ENCODE results near the gene BDNF.

Gene BDNF

GRCh38 chr11:27625347-27625912 is 74.8 kb downstream of the BDNF start:
- DNase-seq (ENCODE audit: low read depth): no peak

GRCh38 chr11:27623945-27624523 is 76.2 kb downstream of the BDNF start:
- DNase-seq (ENCODE audit: low read depth): no peak

DNA sequence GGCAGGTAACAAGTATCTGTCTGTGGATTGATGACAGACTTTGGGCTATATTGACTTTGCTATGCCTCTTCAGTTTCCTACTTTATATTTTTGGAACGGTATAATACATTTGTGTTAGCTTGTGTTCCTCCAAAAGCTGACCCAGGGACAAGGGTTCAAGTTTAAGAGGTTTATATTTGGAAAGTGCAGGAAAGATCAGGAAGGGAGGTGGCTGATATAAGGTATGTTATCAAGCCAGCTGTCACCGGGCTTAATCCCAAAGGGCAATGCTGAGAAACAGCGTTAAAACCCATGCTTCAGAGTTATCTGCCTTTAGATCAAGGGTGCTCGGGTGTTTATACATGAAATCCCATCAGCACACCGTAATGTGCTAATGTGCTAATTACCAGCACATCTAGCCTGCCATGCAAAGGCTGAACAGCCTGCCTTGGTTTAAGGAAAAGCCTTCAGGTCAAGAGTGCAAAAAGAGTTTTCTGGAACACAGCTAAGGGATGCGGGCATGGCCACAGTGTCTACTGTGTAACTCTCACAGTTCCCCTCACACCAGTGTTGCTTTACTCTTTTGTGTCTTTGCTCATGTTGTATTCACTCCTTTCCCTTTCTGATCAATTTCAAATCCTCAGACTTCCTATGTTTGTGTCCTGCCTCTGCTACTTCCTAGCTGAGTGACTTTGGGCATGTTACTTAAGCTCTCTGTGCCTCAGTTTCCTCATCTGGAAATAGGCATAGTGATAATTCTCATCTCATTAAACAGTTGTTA is 77.5 kb downstream of the BDNF start:
- DNase-seq (ENCODE audit: low read depth): no peak

GRCh38 chr11:27621405-27622161 is 78.7 kb downstream of the BDNF start:
- DNase-seq (ENCODE audit: low read depth): no peak

- no peak for DNase-seq (ENCODE audit: low read depth)
Measured at GRCh38 chr11:27619763-27620335, 80.4 kb downstream of the BDNF start.

- DNase-seq (ENCODE audit: low read depth): no peak
Measured at GRCh38 chr11:27619039-27619574, 81.1 kb downstream of the BDNF start.

GRCh38 chr11:27618281-27618915 is 81.9 kb downstream of the BDNF start:
- DNase-seq (ENCODE audit: low read depth): no peak

DNA sequence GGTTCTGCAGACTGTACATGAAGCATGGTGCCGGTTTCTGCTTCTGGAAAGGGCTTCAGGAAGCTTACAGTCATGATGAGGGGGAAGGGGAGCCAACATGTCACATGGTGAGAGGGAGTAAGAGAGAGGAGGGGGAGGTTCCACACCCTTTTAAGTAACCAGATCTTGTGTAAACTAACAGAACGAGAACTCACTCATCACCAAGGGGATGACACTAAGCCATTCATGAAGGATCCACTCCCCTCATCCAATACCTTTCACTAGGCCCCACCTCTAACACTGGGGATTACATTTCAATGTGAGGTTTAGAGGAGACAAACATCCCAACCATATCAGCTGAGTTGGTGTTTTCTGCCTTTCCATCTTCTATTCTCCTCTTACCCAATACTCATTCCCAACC is 83.5 kb downstream of the BDNF start:
- DNase-seq (ENCODE audit: low read depth): no peak

- no peak for DNase-seq (ENCODE audit: low read depth)
Measured at GRCh38 chr11:27615833-27616232, 84.4 kb downstream of the BDNF start.

GRCh38 chr11:27614092-27614491 is 86.2 kb downstream of the BDNF start:
- no peak for DNase-seq (ENCODE audit: low read depth)

DNA sequence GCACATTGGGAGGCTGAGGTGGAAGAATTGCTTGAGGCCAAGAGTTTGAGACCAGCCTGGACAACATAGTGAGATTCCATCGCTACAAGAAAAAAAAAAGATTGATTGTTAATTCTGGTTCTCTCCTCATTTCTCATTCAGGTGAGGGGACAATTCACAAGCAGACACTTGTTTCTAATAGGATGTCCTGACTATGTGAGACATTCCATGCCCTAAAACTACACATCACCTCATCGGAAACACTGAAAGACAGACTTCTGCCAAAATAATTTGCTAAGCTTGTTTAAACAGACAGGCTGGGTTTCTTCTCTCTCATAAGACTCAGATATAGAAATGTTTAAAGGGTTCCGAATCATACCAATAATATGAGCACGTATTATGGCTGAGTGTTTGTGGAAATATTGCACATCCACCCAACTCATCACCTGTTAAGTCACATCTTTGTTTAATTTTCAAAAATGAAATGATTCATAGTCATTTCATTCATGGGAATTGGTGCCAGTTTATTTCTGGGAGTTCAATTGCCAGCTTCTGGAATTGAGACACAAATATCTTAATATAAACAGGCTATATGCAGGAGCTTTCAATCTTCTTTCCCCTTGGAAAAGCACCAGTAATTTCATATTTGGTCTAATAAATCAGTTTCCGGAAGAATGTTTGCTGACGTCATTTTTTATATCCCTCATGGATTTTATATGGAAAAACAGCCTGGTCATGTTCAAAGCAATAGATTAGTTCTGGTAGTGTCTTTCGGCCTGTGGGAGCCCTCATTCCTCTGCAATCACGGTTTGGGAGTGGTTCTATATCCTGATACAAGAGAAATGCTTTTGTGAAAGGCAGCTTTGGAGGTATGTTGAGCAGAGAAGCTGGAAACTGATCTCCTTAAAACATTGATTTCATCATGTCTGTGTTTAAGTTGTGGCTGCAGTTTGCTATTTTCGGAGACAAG is 87.0 kb downstream of the BDNF start:
- DNase-seq (ENCODE audit: low read depth): no peak

- DNase-seq (ENCODE audit: low read depth): no peak
Measured at GRCh38 chr11:27611947-27612455, 88.3 kb downstream of the BDNF start.

- no peak for DNase-seq (ENCODE audit: low read depth)
Measured at GRCh38 chr11:27611390-27611789, 88.9 kb downstream of the BDNF start.

DNA sequence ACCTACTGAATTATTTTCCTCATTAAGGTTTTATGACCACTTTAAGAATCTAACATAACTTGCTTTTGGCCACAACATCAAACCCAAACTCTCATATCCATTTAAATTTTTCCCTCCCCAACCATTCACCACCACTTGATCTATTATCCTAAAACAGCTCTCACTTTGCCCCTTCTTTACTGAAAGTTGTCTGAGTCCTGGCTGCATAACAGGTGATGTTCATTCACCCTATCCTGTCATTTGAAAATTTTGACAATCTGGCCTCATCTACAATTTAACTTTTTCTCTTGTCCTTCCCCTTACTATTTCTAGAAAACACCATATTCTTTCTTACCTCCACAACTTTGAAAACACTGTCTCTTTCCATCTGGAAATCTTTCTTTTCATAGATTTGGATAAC is 89.3 kb downstream of the BDNF start:
- no peak for DNase-seq (ENCODE audit: low read depth)

GRCh38 chr11:27610280-27610679 is 90.0 kb downstream of the BDNF start:
- no peak for DNase-seq (ENCODE audit: low read depth)

DNA sequence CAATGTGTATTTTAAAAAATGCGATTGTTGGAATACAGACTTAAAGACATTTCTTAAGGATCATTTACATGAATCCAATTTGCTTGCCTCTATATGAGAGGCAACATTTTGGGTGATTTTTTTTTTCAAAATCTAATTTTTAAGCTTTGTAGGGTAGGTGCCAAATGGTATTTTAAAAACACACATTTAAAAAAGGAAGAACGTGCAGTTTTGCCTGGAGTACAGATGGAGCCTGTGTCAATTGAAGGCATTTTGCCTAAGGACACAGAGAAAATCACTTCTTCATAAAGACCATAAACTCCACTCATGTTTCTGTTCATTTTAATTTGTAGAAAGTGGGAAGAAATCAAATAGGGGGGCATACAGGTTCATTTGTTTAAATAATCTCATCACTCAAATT is 91.3 kb downstream of the BDNF start:
- no peak for DNase-seq (ENCODE audit: low read depth)

- no peak for DNase-seq (ENCODE audit: low read depth)
Measured at GRCh38 chr11:27605422-27605821, 94.8 kb downstream of the BDNF start.

All from stromal cell of bone marrow (primary cell).